Thyroid gland (tissue), 4 donors: ENCODE data around the gene GALNS. TPM values are rescaled to one million over a fixed set of nuclear protein-coding genes. Genes with fewer than 3 reads are reported as not detected.

Experiments
- DNase-seq, 2 donors: peaks; one replicate each; pipeline ENCODE4 v3.0.0-alpha.2; 2019
- H3K27ac ChIP-seq, 3 donors: fragments of 200-600 bp; sonication (generic); 1 replicate in 2 of 3; 2 replicates in 1 of 3; pipeline ENCODE4 v1.5.1; 2016 to 2019; ENCODE audit warnings: mild to moderate bottlenecking in 1 of 3, moderate library complexity in 1 of 3
- H3K27me3 ChIP-seq: fragments of 200-600 bp; sonication (generic); one replicate; pipeline ENCODE4 v1.5.1; 2019
- H3K36me3 ChIP-seq, 2 donors: fragments of 200-600 bp; sonication (generic); one replicate each; pipeline ENCODE4 v1.5.1; 2016 to 2019
- H3K4me1 ChIP-seq, 2 donors: fragments of 200-600 bp; sonication (generic); one replicate each; pipeline ENCODE4 v1.5.1; 2017 to 2019
- H3K4me3 ChIP-seq, 3 donors: fragments of 200-600 bp; sonication (generic); replicated peaks in 1 of 3; 1 replicate in 2 of 3; 2 replicates in 1 of 3; pipeline ENCODE4 v1.5.1; 2016; ENCODE audit warnings: mild to moderate bottlenecking in 1 of 3
- H3K9me3 ChIP-seq: fragments of 200-600 bp; sonication (generic); one replicate; pipeline ENCODE4 v1.5.1; 2017
- POLR2A ChIP-seq, 2 donors: fragments of 450-650 bp; IDR thresholded peaks; one replicate each; pipeline ENCODE4 v1.6.1; 2017; ENCODE audit warnings: antibody characterized with exemption in 2 of 2, mild to moderate bottlenecking in 2 of 2, moderate library complexity in 1 of 2
- WGBS, 2 donors: methylation state at CpG; one replicate each; pipeline ENCODE4 v1.1.5; 2017; 5-methylcytosine and 5-hydroxymethylcytosine counted together
- intact Hi-C: fragments of 100-400 bp; cut with DNase I; formaldehyde crosslinking; loops from one replicate; pipeline ENCODE4 v1.15.1; 2023
- total RNA-seq, 4 donors: library from RNA; depleted of rRNA; stranded (reverse); fragments of >200 nt; gene quantifications; one replicate each; pipeline ENCODE4 v1.2.3, GENCODE V29; 2016
- TF ChIP-seq, protein P1 (sequence below), 6 experiments: fragments of 200-600 bp in 3 of 6; fragments of 450-650 bp in 3 of 6; sonication (generic) in 3 of 6; IDR thresholded peaks; one replicate each; pipeline ENCODE4 v1.5.1; 2016 to 2019; ENCODE audit warnings: antibody characterized with exemption in 6 of 6, mild to moderate bottlenecking in 2 of 6, inconsistent platforms in 1 of 6, moderate library complexity in 1 of 6

Gene GALNS
- total RNA-seq, 4 donors from 2014 or later, result 14.4 to 41.9 (median 33.0) TPM

DNA sequence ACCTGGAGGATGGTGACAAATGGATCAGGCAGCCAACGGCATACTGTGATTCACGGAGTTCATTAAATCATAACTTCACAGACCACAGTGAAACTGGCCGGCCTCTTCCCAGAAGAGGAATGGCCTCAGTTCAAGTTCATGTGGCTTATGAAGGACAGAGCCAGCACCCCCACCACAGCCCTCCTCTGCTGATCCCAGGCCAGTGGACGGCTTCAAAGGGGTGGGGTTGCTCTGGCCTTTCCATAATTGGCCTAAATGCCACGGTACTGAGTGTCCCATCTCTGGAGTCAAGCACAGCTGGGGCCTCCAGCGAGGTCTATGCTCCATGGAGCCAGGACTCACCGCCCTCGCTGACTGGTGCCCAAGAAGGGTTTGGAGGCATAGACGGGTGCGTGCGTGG lies 21.4 kb downstream of the GALNS start:
- H3K36me3 ChIP-seq, result peaks cover 7 to 8% of the 10 kb centered on the region in 2 donors
- TF ChIP-seq POLR2A (IDR thresholded peaks at IDR 0.05), result no peak
- TF ChIP-seq, protein P1, sequence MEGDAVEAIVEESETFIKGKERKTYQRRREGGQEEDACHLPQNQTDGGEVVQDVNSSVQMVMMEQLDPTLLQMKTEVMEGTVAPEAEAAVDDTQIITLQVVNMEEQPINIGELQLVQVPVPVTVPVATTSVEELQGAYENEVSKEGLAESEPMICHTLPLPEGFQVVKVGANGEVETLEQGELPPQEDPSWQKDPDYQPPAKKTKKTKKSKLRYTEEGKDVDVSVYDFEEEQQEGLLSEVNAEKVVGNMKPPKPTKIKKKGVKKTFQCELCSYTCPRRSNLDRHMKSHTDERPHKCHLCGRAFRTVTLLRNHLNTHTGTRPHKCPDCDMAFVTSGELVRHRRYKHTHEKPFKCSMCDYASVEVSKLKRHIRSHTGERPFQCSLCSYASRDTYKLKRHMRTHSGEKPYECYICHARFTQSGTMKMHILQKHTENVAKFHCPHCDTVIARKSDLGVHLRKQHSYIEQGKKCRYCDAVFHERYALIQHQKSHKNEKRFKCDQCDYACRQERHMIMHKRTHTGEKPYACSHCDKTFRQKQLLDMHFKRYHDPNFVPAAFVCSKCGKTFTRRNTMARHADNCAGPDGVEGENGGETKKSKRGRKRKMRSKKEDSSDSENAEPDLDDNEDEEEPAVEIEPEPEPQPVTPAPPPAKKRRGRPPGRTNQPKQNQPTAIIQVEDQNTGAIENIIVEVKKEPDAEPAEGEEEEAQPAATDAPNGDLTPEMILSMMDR (IDR thresholded peaks at IDR 0.05), result no peak
- no peaks in the 10 kb centered on the region for H3K27me3 ChIP-seq
- H3K27ac ChIP-seq, result no peak overlapping the region
- 77 to 85% methylated on average over 6 to 7 of the region's 11 CpGs for WGBS, 2 donors
- peak in 1 of 2 donors; percentile 21 for DNase-seq
- no peaks in the 10 kb centered on the region for H3K4me1 ChIP-seq
- H3K4me3 ChIP-seq, result no peak overlapping the region
- intact Hi-C loops, result no loop called here
- no peaks in the 10 kb centered on the region for H3K9me3 ChIP-seq

GRCh38 chr16:88834670-88835069 lies 22.1 kb downstream of the GALNS start:
- no peaks in the 10 kb centered on the region for H3K9me3 ChIP-seq
- no peaks in the 10 kb centered on the region for H3K27me3 ChIP-seq
- TF ChIP-seq POLR2A (IDR thresholded peaks at IDR 0.05), result no peak
- TF ChIP-seq, protein P1 (IDR thresholded peaks at IDR 0.05), result no peak
- H3K4me3 ChIP-seq, result no peak overlapping the region
- H3K4me1 ChIP-seq, result no peaks in the 10 kb centered on the region
- H3K36me3 ChIP-seq, result peaks cover 0 to 8% of the 10 kb centered on the region in 2 donors
- intact Hi-C loops, result no loop called here
- WGBS, 2 donors, result 95 to 96% methylated on average over 8 to 13 of the region's 13 CpGs
- DNase-seq, result no peak
- H3K27ac ChIP-seq, result no peak overlapping the region

DNA sequence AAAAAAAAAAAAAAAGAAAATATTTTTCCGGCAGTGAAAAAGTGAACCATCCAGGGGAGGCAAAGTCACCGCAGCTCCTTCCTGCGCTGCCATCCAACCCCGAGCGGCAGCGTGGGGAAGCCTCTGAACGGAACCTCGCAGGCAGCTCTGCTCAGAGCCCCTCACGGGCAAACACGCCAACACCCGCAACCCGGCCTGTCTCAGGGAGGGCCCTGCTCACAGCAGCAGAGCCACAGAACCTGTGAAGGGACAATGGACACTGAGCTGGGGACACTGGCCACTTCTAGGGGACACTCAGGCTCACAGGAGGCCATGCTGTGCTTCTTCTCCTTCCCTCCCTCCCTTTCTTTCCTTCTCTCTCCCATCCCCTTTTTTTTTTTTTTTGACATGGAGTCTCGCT lies 23.7 kb downstream of the GALNS start:
- Histone ChIP-seq H3K27me3 (no peaks in the 10 kb centered on the region), H3K4me3 (no peak overlapping the region), H3K4me1 (no peaks in the 10 kb centered on the region), H3K36me3 (peaks cover 0 to 7% of the 10 kb centered on the region in 2 donors), H3K9me3 (no peaks in the 10 kb centered on the region), H3K27ac (no peak overlapping the region)
- WGBS, 2 donors, result 93 to 94% methylated on average over 13 of the region's 13 CpGs
- DNase-seq, result no peak
- intact Hi-C loops, result no loop called here
- TF ChIP-seq, protein P1 (IDR thresholded peaks at IDR 0.05), result no peak
- TF ChIP-seq POLR2A (IDR thresholded peaks at IDR 0.05), result no peak

DNA sequence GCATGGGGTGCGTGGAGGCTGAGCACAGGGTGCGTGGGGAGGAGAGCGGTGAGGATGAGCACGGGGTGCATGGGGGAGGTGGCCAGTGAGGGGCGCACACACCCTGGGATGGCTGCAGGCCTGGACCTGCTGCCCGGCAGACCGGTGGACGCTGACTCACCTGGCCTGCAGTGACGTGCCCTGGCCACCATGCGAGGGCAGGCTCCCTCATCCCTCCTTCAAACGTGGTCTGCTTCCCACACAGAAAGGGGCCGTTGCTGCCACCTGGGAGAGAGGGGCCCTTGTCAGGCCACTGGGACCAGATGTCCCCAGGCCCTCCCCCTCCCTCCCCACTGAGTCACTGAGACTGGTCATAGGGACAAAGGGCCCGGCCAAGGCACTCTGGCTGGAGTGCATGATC lies 24.9 kb downstream of the GALNS start:
- 86% methylated on average over 10 to 11 of the region's 13 CpGs for WGBS, 2 donors

GRCh38 chr16:88830783-88831182 lies 26.0 kb downstream of the GALNS start:
- Histone ChIP-seq H3K27ac (no peak overlapping the region), H3K4me1 (no peaks in the 10 kb centered on the region), H3K9me3 (no peaks in the 10 kb centered on the region), H3K27me3 (no peaks in the 10 kb centered on the region), H3K36me3 (no peaks in the 10 kb centered on the region), H3K4me3 (no peak overlapping the region)
- WGBS, 2 donors, result 93 to 100% methylated on average over 3 to 11 of the region's 14 CpGs
- intact Hi-C loops, result no loop called here
- TF ChIP-seq POLR2A (IDR thresholded peaks at IDR 0.05), result no peak
- TF ChIP-seq, protein P1 (IDR thresholded peaks at IDR 0.05), result no peak
- DNase-seq, result no peak

More for the DNA sequence above, 24.9 kb downstream of the GALNS start:
- no peak overlapping the region for H3K27ac ChIP-seq
- no peaks in the 10 kb centered on the region for H3K4me1 ChIP-seq
- H3K9me3 ChIP-seq, result no peaks in the 10 kb centered on the region
- TF ChIP-seq POLR2A (IDR thresholded peaks at IDR 0.05), result no peak
- TF ChIP-seq, protein P1 (IDR thresholded peaks at IDR 0.05), result no peak
- no peak for DNase-seq
- H3K27me3 ChIP-seq, result no peaks in the 10 kb centered on the region
- H3K4me3 ChIP-seq, result no peak overlapping the region
- no peaks in the 10 kb centered on the region for H3K36me3 ChIP-seq
- intact Hi-C loops, result no loop called here
